Measurements from ENCODE around the gene NCAN. TPM values are rescaled to one million over a fixed set of nuclear protein-coding genes. Genes with fewer than 3 reads are reported as not detected.

Gene NCAN
- total RNA-seq, 1 donor from 2014 or later = 0.14 TPM

Other genes starting within 250 kb of the NCAN start
- gene SUGP2, start 178.4 kb upstream of the NCAN start, total RNA-seq = 73.8 and 77.6 TPM in 2 replicates
- gene ARMC6, start 178.4 kb upstream of the NCAN start, total RNA-seq = 31.9 and 36.0 TPM in 2 replicates
- 7.6 and 7.9 TPM in 2 replicates for gene SLC25A42, start 148.0 kb upstream of the NCAN start, total RNA-seq
- 27.2 and 33.8 TPM in 2 replicates for gene TMEM161A, start 73.5 kb upstream of the NCAN start, total RNA-seq
- 0.58 and 1.7 TPM in 2 replicates for gene MEF2B, start 41.7 kb upstream of the NCAN start, total RNA-seq
- gene BORCS8, start 19.8 kb upstream of the NCAN start, total RNA-seq = 29.5 and 33.5 TPM in 2 replicates
- gene RFXANK, start 19.7 kb upstream of the NCAN start, total RNA-seq = 91.1 and 92.5 TPM in 2 replicates
- gene NR2C2AP, start 8.5 kb upstream of the NCAN start, total RNA-seq = 4.3 and 5.1 TPM in 2 replicates
- gene TM6SF2, start 61.3 kb downstream of the NCAN start, total RNA-seq = 4.4 and 5.0 TPM in 2 replicates
- gene SUGP1, start 108.6 kb downstream of the NCAN start, total RNA-seq = 48.5 and 59.1 TPM in 2 replicates
- gene MAU2, start 108.9 kb downstream of the NCAN start, total RNA-seq = 36.8 and 37.0 TPM in 2 replicates
- 143 and 163 TPM in 2 replicates for gene GATAD2A, start 193.7 kb downstream of the NCAN start, total RNA-seq

All from astrocyte (in vitro differentiated cells and primary cell).